Hematopoietic multipotent progenitor cell treated with erythropoietin and hydrocortisone succinate and interleukin-3 and kit ligand, for 6 days (in vitro differentiated cells): Measurements from ENCODE around the gene ING5.

Experiments
- DNase-seq: peaks from one replicate; pipeline ENCODE4 v3.0.0-alpha.2; 2015

The ING5 gene

DNA sequence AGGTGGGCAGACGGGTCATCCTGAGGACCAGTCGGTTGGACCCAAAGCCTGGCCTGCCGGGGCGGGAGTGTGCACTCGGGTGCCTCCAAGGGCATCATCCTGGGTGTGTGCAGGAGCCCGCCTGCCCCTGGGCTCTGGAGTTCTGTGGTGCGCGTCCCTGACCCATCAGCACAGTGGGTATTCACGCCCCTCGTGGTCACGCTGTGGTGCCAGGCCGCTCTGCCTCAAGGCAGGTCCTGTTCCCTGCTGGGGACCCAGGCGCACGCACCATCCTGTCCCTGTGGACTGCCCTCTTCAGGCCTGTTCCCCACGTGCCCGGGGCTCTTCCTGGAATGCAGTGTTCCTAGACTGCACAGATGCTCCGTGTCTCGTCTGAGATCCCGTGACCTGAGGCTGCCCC, 18.3 kb downstream of the ING5 start:
- no peak for DNase-seq

DNA sequence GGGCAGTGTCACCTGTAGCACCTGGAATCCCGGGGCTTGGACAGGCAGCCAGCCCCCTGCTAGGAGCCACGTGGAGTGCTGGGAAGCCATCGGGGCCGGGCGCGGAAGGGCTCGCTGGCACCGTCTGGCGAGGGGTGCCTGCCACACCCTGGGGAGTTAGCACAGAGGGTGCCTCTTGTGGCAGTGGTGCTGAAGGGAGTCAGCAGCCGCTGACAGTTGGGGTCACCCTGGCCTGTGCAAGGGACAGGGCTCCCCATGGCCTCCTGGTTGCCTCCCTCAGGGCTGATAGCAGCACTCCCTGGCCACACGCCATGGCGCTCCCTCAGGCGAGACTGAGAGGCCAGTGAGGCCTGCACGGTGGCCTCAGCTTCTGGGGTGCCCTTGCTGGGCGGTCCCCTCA, 18.7 kb downstream of the ING5 start:
- DNase-seq = no peak

DNA sequence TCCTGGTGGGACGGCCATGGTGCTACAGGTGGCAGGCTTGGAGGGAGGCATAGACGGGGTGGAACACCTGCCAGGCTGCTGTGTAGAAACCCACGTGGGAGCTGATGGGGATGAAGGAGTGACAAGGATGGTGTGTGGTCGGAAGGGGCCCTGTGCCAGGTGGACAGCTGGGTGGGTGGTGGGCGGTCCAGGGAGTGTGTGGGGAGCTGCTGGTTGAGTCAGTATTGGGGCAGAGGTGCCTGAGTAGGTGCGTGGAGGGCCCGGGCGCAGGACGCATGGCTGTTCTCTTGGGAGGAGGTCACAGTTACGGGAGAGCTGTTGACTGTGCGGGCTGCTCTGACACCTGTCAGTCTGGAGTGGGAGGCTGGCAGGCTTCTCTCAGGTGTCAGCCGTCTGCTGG, 20.0 kb downstream of the ING5 start:
- no peak for DNase-seq

DNA sequence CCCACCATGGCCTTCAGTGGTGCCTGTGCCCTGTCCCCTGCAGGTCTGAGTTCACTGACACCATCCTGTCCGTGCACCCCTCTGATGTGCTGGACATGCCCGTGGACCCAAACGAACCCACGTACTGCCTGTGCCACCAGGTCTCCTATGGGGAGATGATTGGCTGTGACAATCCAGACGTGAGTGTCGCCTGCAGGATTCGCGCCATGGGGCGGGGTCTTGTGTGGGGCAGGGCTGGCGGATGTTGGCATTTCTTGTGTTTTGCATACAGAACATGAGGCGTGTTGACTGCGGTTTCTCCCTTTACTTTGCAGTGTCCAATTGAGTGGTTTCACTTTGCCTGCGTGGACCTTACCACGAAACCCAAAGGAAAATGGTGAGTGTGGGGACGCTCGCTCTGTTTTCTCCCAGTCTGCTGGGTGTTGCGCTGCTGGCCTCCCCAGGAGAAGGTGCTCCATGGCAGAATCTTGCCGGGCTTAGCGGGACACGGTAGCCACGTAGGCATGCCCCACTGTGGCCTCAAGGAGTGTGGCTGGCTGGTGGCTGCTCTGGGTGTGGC, 21.1 kb downstream of the ING5 start:
- no peak for DNase-seq

DNA sequence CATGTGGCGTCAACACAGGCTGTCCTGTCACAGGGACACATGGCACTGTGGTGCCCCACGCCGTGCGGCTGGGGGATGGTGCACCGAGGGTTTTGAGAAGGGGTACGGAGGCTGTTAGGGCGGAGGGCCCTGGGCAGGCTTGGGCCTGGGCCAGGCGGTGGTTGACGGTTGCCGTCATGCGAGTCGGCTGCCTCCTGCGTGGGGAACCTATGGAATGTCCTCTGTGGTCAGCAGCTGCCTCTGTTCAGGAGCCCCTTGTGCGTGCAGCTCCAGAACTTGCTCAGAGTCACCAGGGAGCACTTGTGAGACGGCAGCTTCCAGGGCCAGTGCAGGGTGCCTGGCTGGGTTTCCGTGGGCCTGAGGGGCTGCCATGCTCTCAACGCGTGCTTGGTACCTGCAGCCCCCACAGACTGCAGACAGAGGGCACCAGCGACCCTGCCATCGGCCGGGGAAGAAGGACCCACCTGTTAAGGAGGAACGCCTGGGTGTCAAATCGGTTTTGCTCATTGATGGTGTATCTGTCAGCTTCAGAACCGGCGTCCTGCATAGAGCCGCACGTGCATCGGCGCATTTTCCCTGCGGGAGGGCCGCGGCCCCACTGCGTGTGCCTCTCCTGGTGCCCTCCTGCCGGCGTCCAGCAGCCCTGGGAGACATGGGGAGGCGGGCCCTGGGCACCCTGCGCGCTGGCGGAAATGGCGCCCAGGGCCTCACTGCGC, 22.6 kb downstream of the ING5 start:
- no peak for DNase-seq

DNA sequence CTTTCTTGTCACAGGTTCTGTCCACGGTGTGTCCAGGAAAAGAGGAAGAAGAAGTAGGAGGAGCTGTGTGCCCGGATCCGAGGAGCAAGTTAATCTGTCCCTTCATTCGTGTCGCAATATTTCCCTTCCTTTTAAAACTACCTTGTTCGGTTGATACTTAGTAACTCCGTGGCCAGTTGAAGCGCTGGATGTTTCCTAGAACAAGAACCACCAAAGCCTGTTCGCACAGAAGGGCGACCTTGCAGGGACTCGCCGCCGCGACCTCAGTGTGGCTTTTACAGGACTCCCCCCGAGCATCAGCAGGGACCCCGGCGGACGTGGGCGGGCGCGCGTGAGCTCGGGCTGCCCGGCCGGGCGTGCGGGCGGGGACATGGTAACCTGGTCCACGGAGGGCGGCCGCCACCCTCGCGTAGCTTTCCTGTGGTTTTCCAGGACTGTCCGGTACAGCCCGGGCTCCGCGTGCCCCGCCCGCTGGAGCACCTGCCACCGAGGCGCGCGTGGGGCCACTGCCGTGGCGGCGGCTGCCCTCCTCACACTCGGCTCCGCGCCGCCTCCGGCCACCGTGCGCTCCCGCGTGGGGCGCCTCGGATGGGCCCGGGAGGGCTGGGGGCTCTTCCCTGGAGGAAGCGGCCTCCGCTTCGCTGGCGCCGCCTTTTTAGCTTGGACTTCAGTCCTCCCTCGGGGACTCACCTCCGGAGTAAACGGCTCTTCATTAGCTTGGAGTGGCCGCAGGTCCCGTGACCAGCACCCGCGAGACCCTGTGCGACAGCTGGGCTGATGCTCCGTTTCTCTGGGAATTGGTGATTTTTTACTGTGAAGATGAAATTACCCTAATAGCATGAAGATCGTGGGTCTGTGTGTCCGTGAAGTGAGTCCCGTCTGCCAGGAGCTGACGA, 23.4 kb downstream of the ING5 start:
- peak; percentile 23 for DNase-seq

DNA sequence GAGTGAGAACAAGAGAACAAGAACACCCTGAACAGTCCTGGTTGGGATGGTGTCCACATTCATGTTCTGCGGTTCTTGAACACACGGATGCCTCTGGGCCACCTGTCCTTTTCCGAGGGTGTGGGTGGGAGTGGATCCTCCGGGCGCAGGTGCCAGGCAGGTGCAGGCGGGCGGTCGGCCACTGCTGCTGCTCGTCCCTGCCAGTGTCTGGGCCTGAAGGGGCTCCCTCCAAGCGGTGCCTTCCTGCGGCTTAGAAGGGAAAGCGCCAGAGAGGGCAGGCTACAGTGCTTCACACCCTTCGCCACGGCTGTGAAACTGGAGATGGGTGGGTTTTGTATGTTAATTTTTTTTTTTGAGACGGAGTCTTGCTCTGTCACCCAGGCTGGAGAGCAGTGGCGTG, 24.6 kb downstream of the ING5 start:
- no peak for DNase-seq

DNA sequence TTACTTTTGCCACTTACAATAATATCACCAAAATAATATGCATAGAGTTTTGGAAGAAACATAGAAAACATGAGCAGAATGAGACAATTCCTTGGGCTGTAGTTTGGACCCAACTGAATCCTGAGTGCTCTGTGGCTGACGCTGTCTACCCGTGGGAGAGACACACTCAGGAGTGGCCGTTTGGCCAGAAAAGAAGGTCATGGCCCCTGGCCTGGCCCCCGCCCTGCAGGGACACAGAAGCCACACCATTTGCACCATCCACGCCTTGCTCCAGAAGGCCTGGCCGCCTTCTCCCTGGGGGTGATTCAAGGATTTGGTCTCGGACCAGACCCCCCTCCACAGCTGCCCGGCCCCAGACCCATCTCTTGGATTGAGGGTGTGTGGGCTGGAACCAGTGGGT, 26.2 kb downstream of the ING5 start:
- no peak for DNase-seq

DNA sequence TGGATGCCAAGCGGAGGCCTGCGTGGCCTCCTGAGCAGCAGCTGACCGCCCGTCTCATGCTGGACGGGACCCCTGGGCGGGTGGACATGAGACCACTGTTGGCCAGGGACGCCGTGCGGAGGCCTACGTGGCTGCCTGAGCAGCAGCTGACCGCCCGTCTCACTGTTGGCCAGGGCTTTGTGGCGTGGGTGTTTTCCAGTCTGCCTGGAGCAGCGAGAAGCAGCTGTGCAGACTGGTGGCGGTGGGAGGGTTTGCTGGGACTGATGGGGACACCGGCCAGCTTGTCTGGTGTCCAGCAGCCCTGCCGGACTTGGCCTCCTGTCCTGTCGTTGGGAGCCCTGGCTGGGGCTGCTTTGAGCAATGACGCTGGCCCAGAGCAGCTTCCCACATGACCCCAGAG, 26.8 kb downstream of the ING5 start:
- no peak for DNase-seq

DNA sequence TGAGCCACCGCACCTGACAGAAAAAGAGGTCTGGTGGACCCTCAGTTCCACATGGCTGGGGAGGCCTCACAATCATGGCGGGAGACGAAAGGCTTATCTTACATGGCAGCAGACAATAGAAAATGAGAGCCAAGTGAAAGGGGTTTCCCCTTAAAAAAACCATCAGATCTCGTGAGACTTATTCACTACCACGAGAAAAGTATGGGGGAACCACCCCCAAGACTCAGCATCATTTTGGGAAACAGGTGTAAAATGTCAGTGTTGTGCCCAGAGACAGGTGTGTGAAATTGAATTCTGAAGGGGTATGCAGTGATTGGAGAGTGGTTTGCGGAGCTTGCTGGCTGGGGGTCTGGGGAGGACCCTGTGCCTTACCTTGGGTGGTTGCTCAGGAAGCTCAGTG, 28.0 kb downstream of the ING5 start:
- DNase-seq = no peak

DNA sequence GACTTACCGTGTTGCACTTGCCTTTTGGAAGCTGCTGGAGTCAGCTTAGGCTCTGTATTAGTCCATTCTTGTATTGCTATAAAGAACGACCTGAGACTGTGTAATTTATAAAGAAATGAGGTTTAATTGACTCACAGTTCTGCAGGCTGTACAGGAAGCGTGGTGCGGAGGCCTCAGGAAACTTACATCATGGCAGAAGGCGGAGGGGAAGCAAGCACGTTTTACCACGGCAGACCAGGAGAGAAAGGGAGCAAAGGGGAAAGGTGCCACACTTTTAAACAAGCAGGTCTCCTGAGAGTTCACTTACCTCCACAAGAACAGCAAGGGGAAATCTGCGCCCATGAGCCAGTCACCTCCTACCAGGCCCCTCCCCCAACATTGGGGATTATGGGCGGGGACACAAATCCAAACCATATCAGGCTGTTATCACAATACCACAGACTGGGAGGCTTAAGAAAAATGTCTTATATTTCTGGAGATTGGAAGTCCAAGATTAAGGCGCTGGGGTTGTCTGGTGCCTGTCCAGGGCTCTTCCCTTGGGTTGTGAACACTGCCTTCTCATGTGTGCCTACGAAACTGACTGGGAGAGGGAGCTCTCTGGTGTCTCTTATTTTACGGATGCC, 28.9 kb downstream of the ING5 start:
- DNase-seq = peak; percentile 68

DNA sequence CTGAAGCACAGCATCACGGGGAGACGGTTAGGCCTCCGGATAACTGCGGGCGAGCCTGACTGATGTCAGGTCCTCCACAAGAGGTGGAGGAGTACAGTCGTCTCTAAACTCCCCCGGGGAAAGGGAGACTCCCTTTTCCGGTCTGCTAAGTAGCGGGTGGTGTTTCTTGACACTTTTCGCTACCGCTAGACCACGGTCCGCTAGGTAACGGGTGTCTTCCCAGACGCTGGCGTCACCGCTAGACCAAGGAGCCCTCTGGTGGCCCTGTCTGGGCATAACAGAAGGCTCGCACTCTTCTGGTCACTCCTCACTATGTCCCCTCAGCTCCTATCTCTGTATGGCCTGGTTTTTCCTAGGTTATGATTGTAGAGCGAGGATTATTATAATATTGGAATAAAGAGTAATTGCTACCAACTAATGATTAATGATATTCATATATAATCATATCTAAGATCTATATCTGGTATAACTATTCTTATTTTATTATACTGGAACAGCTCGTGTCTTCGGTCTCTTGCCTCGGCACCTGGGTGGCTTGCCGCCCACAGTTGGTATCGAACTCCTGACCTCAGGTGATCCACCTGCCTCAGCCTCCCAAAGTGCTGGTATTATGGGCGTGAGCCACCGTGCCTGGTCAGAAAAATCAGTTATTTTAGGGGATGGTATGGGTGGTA, 30.8 kb downstream of the ING5 start:
- peak; percentile 67 for DNase-seq

DNA sequence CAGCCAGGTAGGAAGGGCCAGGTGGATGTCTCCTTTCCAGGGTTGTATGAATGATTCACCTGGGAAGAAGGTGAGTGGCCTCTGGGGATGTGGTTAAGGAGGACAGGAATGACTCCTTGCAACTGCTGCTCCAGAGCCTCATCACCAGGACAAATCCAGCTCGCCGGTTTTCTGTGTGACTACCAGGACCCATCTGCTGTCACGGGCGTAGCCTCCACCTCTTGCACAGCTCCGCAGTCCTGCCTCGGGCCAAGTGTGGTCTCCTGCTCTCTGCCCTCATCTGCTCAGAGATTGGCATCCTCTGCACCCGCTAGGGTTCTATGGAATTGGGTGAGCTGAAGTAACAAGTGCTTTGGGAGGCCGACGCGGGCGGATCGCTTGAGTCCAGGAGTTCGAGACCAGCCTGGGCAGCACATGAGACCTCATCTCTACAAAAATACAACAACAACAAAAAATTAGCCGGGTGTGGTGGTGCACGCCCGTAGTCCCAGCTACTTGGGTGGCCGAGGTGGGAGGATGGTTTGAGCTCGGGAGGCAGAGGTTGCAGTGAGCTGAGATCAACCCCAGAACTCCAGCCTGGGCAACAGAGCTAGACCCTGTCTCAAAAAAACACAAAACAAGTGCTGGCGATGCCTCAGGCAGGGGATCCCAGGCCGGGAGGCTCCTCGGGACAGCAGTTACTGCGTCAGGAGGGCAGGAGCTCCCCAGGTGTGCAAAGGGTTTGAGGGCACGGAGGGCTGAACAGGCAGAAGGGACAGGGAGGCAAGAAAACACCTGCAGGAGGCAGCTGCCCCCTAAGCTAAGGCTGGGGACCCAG, 31.8 kb downstream of the ING5 start:
- DNase-seq = no peak

DNA sequence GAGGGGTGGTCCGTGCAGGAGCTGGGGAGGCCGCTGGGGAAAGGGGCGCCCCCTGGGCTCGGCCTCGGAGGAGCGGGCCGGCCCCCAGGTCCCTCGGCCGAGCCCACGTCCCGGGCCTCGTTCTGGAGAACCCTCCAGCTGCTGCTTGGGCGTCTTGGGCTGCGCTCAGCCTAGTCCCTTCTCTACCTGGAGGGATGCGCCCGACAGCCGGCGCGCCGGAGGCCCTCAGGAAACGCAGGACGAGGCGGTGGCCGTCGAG, 32.3 kb downstream of the ING5 start:
- DNase-seq = no peak

DNA sequence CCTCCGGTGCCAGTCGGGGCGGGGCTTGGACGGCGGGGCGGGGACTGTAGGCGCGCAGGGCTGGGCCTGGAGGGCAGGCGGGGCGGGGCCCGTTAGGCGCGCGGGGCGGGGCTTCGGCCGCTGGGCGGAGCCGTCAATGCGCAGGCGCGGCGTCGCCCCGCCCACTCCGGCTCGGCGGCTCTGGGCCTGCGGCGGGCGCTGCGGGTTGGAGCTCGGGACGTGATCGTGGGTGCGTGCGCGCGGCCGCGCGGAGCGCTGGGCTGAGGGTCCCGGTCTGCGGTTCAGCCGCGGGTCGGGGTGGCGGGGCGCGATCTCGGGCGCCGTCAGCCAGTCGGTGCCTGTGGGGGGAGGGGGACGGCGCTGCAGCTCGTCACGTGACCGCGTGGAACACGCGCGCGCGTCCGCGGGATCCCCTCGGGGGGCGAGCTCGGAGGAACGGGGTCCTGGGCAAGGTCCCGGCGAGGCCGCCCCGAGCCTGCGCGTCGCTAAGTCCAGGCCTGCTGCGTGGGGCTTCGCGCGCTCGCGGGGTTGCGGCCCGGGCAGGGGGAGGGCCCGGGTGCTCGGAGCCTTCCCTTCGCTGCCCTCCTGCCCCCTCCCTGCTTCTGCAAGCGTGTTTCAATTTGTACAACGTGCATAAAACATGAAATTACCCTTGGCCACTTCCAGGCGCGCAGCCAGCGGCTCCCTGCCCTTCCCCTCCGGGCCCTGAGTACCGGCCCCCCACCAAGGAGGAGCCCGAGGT, 32.8 kb downstream of the ING5 start, which contains the start of gene D2HGDH:
D2HGDH (plus strand) TSS at position 164 of the 742 bp plus-strand sequence. CDS start 595 bp downstream, outside the sequence.
- DNase-seq = peak; percentile 93

DNA sequence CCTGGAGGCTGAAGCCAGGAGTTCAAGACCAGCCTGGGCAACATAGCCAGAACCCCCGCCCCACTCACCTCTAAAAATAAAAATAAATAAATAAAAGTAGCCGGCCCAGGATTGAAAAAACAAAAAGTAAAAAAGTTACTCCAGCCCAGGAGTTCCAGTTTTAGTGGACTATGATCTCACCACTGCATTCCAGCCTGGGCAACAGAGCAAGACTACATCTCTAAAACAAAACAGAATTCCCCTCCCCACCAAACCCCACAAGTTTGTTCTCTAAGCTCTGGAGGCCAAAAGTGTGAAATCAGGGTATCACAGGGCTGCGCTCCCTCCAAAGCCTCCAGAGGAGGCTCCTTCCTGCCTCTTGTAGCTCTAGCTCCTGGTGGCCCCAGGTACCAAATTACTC, 34.3 kb downstream of the ING5 start:
- no peak for DNase-seq

DNA sequence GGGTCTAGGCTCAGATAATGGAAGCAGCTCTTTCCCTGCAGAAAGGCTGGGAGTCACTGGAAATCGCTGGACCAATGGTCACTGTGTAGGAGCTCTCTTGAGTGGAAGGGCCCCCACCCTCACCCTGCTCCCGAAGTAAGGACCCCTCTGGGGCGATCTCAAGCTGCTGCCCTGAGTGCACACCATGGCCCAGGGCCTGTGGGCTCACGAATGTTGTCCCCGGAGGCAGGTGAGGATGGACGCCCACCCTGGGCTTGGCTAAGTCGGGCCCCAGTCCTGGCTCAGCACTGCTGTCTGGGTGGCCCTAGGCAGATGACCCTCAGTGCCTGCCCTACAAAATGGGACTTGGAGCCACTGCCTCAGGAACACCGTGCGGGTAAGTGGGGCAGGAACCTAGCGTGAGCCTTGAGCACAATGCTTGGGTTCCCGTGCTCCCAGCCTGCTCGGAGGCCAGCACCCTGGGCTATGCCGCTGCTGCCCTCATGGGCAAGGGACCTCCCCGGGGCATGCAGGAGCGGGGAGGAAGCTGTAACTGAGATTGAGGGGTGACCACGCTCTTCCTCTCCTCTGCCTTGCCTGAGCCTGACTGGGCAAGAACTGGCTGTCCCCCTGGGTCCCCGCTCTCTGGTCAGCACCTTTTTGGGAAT, 36.3 kb downstream of the ING5 start:
- DNase-seq = no peak

DNA sequence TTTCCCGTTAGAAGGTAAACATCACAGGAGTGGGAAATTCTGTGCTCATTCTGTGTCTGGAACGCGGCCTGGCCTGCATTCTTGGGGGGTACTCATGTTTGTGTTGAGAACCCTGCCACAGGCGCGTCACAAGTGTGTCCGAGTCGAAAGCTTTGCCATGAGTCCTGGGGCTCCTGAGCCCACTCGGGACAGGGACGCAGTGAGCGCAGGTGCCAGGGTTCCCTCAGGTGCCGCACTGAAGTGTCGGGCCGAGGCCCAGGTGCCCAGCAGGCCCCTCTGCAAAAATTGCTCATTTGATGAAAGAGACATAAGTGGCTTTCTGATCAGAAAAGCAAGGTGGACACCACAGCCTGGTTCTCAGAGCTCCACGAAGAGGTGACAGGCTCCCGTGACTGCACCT, 37.3 kb downstream of the ING5 start:
- DNase-seq = no peak

DNA sequence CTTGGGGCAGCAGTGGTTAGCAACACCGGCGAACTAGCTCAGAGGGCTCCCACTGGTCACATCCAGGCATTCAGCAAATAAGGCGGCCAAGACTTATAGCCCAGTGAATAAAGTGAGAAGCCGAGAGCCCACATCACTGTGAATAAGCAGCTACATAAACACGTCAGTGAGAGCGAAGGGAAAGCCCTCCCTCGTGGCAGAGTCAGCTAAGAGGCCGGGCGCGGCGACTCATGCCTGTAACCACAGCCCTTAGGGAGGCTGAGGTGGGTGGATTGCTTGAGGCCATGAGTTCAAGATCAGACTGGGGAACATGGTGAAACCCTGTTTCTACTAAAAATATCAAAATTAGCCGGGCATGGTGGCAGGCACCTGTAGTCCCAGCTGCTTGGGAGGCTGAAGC, 37.8 kb downstream of the ING5 start:
- DNase-seq = no peak

DNA sequence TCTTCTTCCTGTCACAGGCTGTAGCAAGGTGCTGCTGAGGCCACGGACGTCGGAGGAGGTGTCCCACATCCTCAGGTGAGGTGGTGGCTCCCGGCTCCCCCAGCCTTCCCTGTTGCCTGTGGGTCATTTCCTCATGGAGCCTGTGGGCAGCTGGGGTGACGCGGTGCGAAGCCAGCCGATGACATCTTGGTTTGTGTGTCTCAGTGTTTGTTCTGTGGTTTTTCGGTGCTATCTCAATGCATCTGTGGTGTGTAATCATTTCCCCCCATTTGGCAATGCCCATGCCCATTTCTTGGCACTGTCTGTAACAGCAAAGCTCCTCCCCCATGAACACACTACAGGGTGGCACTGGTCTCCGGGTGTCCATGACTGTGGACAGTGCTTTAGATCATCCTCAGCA, 39.2 kb downstream of the ING5 start:
- peak; percentile 91 for DNase-seq

DNA sequence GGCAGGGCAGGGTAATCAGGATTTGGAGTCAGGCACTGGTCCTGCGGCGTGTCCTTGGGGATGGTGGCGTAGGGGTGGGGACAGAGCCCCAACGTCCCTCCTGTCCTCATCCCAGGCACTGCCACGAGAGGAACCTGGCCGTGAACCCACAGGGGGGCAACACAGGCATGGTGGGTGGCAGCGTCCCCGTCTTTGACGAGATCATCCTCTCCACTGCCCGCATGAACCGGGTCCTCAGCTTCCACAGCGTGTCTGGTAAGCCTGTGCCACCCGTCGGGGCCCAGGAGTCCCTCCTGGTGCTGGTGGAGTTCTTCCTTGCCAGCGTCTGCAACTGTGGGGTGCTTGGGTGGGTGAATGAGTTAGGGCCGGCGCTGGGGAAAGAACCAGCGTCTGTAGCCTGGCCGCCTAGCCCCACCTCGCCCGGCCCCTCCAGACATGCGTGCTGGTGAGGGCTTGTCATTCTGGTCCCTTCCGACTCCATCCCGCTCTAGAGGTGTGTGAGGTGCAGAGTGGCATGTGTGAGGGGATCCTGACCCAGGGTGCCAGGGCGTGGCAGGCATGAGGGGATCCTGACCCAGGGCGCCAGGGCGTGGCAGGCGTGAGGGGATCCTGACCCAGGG, 40.6 kb downstream of the ING5 start:
- no peak for DNase-seq
